SK-N-SH treated with all-trans-retinoic acid at 6 μM for 48 hours (cell line): ENCODE measurements around the gene RERE.
A peak's percentile ranks its signal among the peaks of the same experiment; 100 is the strongest.

Experiments used
- ATAC-seq: fragments of 200-7000 bp; cut with Tn5 transposase; 3 replicates; pipeline ENCODE4 v1.9.1; 2020; ENCODE audit warnings: mild to moderate bottlenecking, moderate library complexity
- BACH2 ChIP-seq: fragments of 250-450 bp; sonication (Bioruptor Pico); IDR thresholded peaks from 2 replicates; pipeline ENCODE4 v1.9.0; 2021; ENCODE audit warnings: mild to moderate bottlenecking, borderline replicate concordance
- CREB5 ChIP-seq: fragments of 250-450 bp; sonication (Bioruptor Pico); IDR thresholded peaks from 2 replicates; pipeline ENCODE4 v1.5.1; 2020; ENCODE audit warnings: low read depth, mild to moderate bottlenecking, moderate library complexity
- CSDC2 ChIP-seq: fragments of 250-450 bp; sonication (Bioruptor Pico); IDR thresholded peaks from 2 replicates; pipeline ENCODE4 v1.5.0; 2020; ENCODE audit warnings: mild to moderate bottlenecking, moderate library complexity
- CSRNP3 ChIP-seq: fragments of 250-450 bp; sonication (Bioruptor Pico); IDR thresholded peaks from 2 replicates; pipeline ENCODE4 v1.5.1; 2021; ENCODE audit warnings: mild to moderate bottlenecking, moderate library complexity
- ESRRG ChIP-seq: fragments of 250-450 bp; sonication (Bioruptor Pico); IDR thresholded peaks from 2 replicates; pipeline ENCODE4 v1.6.1; 2021; ENCODE audit warnings: mild to moderate bottlenecking
- GLIS3 ChIP-seq: fragments of 250-450 bp; sonication (Bioruptor Pico); IDR thresholded peaks from 2 replicates; pipeline ENCODE4 v1.5.0; 2020; ENCODE audit warnings: mild to moderate bottlenecking, moderate library complexity
- ISL1 ChIP-seq: fragments of 250-450 bp; sonication (Bioruptor Pico); IDR thresholded peaks from 2 replicates; pipeline ENCODE4 v2.1.2; 2022; ENCODE audit warnings: mild to moderate bottlenecking, moderate library complexity
- PATZ1 ChIP-seq: fragments of 250-450 bp; sonication (Bioruptor Pico); IDR thresholded peaks from 2 replicates; pipeline ENCODE4 v1.8.0; 2020; ENCODE audit warnings: mild to moderate bottlenecking, moderate library complexity, borderline replicate concordance
- POU6F1 ChIP-seq: fragments of 250-450 bp; sonication (Bioruptor Pico); IDR thresholded peaks from 2 replicates; pipeline ENCODE4 v1.8.0; 2021; ENCODE audit warnings: low read depth, mild to moderate bottlenecking, moderate library complexity, borderline replicate concordance
- PPARA ChIP-seq: fragments of 250-450 bp; sonication (Bioruptor Pico); IDR thresholded peaks from 2 replicates; pipeline ENCODE4 v1.5.0; 2020; ENCODE audit warnings: mild to moderate bottlenecking, borderline replicate concordance
- RARB ChIP-seq: fragments of 250-450 bp; sonication (Bioruptor Pico); IDR thresholded peaks from 2 replicates; pipeline ENCODE4 v1.8.0; 2021; ENCODE audit warnings: mild to moderate bottlenecking, moderate library complexity
- TCF4 ChIP-seq: fragments of 250-450 bp; sonication (Bioruptor Pico); IDR thresholded peaks from 2 replicates; pipeline ENCODE4 v1.8.0; 2021; ENCODE audit warnings: mild to moderate bottlenecking, moderate library complexity, borderline replicate concordance
- TSHZ2 ChIP-seq: fragments of 250-450 bp; sonication (Bioruptor Pico); IDR thresholded peaks from 2 replicates; pipeline ENCODE4 v1.5.0; 2020; ENCODE audit warnings: mild to moderate bottlenecking, moderate library complexity
- ZC3H10 ChIP-seq: fragments of 250-450 bp; sonication (Bioruptor Pico); IDR thresholded peaks from 2 replicates; pipeline ENCODE4 v1.5.1; 2021; ENCODE audit warnings: mild to moderate bottlenecking, moderate library complexity
- ZFP3 ChIP-seq: fragments of 250-450 bp; sonication (Bioruptor Pico); IDR thresholded peaks from 2 replicates; pipeline ENCODE4 v1.5.0; 2020; ENCODE audit warnings: mild to moderate bottlenecking, moderate library complexity
- ZFP30 ChIP-seq: fragments of 450-650 bp; formaldehyde crosslinking; IDR thresholded peaks from 2 replicates; pipeline ENCODE4 v1.5.0; 2022; ENCODE audit warnings: mild to moderate bottlenecking, moderate library complexity
- ZNF565 ChIP-seq: fragments of 450-650 bp; formaldehyde crosslinking; conservative IDR thresholded peaks from 2 replicates; pipeline ENCODE4 v1.5.0; 2020; ENCODE audit warnings: low read depth, mild to moderate bottlenecking, moderate library complexity
- ZNF70 ChIP-seq: fragments of 450-650 bp; formaldehyde crosslinking; IDR thresholded peaks from 2 replicates; pipeline ENCODE4 v1.5.0; 2020; ENCODE audit warnings: mild to moderate bottlenecking, moderate library complexity
- ZNF8 ChIP-seq: fragments of 450-650 bp; formaldehyde crosslinking; IDR thresholded peaks from 2 replicates; pipeline ENCODE4 v1.5.0; 2020; ENCODE audit warnings: mild to moderate bottlenecking, moderate library complexity

Gene RERE

GRCh38 chr1:8569242-8569641, 248.2 kb downstream of the RERE start:
- TF ChIP-seq ESRRG = no peak
- TF ChIP-seq, all 23 proteins: peak for 0
- ATAC-seq = no peak

- no peak for ATAC-seq
Observed at GRCh38 chr1:8568837-8569236, 248.6 kb downstream of the RERE start.

GRCh38 chr1:8567146-8567545, 250.3 kb downstream of the RERE start:
- ATAC-seq = no peak
- TF ChIP-seq ISL1 (CRISPR knock-in tag) (no peak), TCF4 (CRISPR knock-in tag) (peak; percentile 22; the same call in 1 of the 2 replicates), ZFP30 (CRISPR knock-in tag) (no peak), BACH2 (no peak), ZFP3 (CRISPR knock-in tag) (no peak), ZNF565 (CRISPR knock-in tag) (no peak)

More at GRCh38 chr1:8568837-8569236, 248.6 kb downstream of the RERE start:
- TF ChIP-seq CREB5 (no peak), ZNF70 (no peak), TCF4 (CRISPR knock-in tag) (no peak), RARB (CRISPR knock-in tag) (no peak), GLIS3 (no peak), PPARA (CRISPR knock-in tag) (no peak), CSDC2 (CRISPR knock-in tag) (no peak), CSRNP3 (CRISPR knock-in tag) (no peak), ZC3H10 (CRISPR knock-in tag) (no peak)

DNA sequence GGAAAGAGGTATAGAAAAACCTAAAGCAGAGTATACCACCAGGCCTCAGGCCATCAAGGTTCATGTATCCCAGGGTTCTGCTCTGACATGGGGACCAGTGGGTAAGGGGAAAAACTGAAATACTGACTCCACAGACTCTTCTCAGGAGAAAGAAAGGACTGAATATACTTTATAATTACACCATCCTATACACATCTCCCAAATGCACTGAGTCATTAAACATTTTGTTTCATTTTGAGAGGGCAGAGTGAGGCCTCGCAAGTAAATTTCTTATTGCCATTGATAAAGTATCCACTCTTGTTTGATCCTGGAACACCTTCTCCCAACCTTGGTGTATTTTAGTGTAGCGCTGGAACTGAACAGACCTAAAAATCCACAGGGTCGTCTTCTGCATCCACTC, 251.6 kb downstream of the RERE start:
- ATAC-seq = no peak
- TF ChIP-seq CSRNP3 (CRISPR knock-in tag) (no peak), TSHZ2 (CRISPR knock-in tag) (no peak), BACH2 (no peak), ZFP3 (CRISPR knock-in tag) (no peak), GLIS3 (no peak)
- TF ChIP-seq, all 23 proteins: peak for 0

GRCh38 chr1:8563944-8564537, 253.4 kb downstream of the RERE start:
- no peak for ATAC-seq
- TF ChIP-seq TSHZ2 (CRISPR knock-in tag) (no peak), CREB5 (no peak), BACH2 (no peak), ZNF8 (CRISPR knock-in tag) (no peak), PATZ1 (no peak), PPARA (CRISPR knock-in tag) (no peak), POU6F1 (no peak)
